Thyroid gland (tissue), 4 donors: ENCODE results near the gene GALNT1. TPM values are rescaled to one million over a fixed set of nuclear protein-coding genes. Genes with fewer than 3 reads are reported as not detected.

Source experiments
- DNase-seq, 2 donors: peaks; one replicate each; pipeline ENCODE4 v3.0.0-alpha.2; 2019
- H3K27ac ChIP-seq, 3 donors: fragments of 200-600 bp; sonication (generic); 1 replicate in 2 of 3; 2 replicates in 1 of 3; pipeline ENCODE4 v1.5.1; 2016 to 2019; ENCODE audit warnings: mild to moderate bottlenecking in 1 of 3, moderate library complexity in 1 of 3
- H3K27me3 ChIP-seq: fragments of 200-600 bp; sonication (generic); one replicate; pipeline ENCODE4 v1.5.1; 2019
- H3K36me3 ChIP-seq, 2 donors: fragments of 200-600 bp; sonication (generic); one replicate each; pipeline ENCODE4 v1.5.1; 2016 to 2019
- H3K4me1 ChIP-seq, 2 donors: fragments of 200-600 bp; sonication (generic); one replicate each; pipeline ENCODE4 v1.5.1; 2017 to 2019
- H3K4me3 ChIP-seq, 3 donors: fragments of 200-600 bp; sonication (generic); replicated peaks in 1 of 3; 1 replicate in 2 of 3; 2 replicates in 1 of 3; pipeline ENCODE4 v1.5.1; 2016; ENCODE audit warnings: mild to moderate bottlenecking in 1 of 3
- H3K9me3 ChIP-seq: fragments of 200-600 bp; sonication (generic); one replicate; pipeline ENCODE4 v1.5.1; 2017
- POLR2A ChIP-seq, 2 donors: fragments of 450-650 bp; IDR thresholded peaks; one replicate each; pipeline ENCODE4 v1.6.1; 2017; ENCODE audit warnings: antibody characterized with exemption in 2 of 2, mild to moderate bottlenecking in 2 of 2, moderate library complexity in 1 of 2
- WGBS, 2 donors: methylation state at CpG; one replicate each; pipeline ENCODE4 v1.1.5; 2017; 5-methylcytosine and 5-hydroxymethylcytosine counted together
- intact Hi-C: fragments of 100-400 bp; cut with DNase I; formaldehyde crosslinking; loops from one replicate; pipeline ENCODE4 v1.15.1; 2023
- total RNA-seq, 4 donors: library from RNA; depleted of rRNA; stranded (reverse); fragments of >200 nt; gene quantifications; one replicate each; pipeline ENCODE4 v1.2.3, GENCODE V29; 2016
- TF ChIP-seq, protein P1 (sequence below), 6 experiments: fragments of 200-600 bp in 3 of 6; fragments of 450-650 bp in 3 of 6; sonication (generic) in 3 of 6; IDR thresholded peaks; one replicate each; pipeline ENCODE4 v1.5.1; 2016 to 2019; ENCODE audit warnings: antibody characterized with exemption in 6 of 6, mild to moderate bottlenecking in 2 of 6, inconsistent platforms in 1 of 6, moderate library complexity in 1 of 6

GALNT1 gene
- total RNA-seq, 4 donors from 2014 or later: 38.7 to 191 (median 46.3) TPM

DNA sequence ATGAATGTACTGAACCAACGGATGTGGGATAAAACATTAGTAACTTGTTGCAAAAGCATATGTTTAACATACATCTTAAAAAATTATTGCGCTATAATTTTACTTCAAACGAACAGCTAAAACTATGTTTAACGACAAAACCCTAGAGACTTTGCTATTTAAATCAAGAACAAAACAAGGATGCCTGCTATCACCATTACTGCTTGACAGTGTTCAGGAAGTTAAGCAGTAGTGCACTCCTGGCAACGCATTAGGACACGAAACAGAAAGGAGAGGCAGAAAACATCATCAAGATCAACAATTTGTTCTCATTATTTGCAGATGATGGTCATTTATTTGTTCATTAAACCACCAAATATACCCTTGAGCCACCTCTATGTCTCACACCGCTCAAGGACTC lies 151.9 kb downstream of the GALNT1 start:
- Histone ChIP-seq H3K36me3 (no peaks in the 10 kb centered on the region), H3K9me3 (no peaks in the 10 kb centered on the region), H3K4me1 (no peaks in the 10 kb centered on the region), H3K4me3 (no peak overlapping the region), H3K27me3 (no peaks in the 10 kb centered on the region), H3K27ac (no peak overlapping the region)
- TF ChIP-seq POLR2A (IDR thresholded peaks at IDR 0.05): no peak
- TF ChIP-seq, protein P1, sequence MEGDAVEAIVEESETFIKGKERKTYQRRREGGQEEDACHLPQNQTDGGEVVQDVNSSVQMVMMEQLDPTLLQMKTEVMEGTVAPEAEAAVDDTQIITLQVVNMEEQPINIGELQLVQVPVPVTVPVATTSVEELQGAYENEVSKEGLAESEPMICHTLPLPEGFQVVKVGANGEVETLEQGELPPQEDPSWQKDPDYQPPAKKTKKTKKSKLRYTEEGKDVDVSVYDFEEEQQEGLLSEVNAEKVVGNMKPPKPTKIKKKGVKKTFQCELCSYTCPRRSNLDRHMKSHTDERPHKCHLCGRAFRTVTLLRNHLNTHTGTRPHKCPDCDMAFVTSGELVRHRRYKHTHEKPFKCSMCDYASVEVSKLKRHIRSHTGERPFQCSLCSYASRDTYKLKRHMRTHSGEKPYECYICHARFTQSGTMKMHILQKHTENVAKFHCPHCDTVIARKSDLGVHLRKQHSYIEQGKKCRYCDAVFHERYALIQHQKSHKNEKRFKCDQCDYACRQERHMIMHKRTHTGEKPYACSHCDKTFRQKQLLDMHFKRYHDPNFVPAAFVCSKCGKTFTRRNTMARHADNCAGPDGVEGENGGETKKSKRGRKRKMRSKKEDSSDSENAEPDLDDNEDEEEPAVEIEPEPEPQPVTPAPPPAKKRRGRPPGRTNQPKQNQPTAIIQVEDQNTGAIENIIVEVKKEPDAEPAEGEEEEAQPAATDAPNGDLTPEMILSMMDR (IDR thresholded peaks at IDR 0.05): no peak
- no peak for DNase-seq
- intact Hi-C loops: no loop called here
- 83 to 91% methylated on average over 7 of the region's 7 CpGs for WGBS, 2 donors

DNA sequence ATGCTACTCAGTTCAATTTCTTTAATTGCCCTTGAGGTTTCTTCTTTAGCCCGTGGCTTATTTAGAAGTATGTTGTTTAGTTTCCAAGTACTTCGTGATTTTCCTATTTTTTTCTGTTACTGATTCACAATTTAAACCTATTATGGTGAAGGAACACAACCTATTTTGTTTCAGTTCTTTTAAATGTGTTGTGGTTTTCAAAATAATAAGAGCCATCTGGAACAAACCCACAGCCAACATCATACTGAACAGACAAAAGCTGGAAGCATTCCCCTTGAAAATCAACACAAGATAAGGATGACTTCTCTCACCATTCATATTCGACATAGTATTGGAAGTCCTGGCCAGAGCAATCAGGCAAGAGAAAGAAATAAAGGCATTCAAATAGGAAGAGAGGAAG lies 155.2 kb downstream of the GALNT1 start:
- no peak overlapping the region for H3K4me3 ChIP-seq
- WGBS, 2 donors: 70 to 72% methylated on average over 3 of the region's 3 CpGs
- intact Hi-C loops: no loop called here
- TF ChIP-seq, protein P1 (IDR thresholded peaks at IDR 0.05): no peak
- TF ChIP-seq POLR2A (IDR thresholded peaks at IDR 0.05): no peak
- no peaks in the 10 kb centered on the region for H3K9me3 ChIP-seq
- H3K36me3 ChIP-seq: no peaks in the 10 kb centered on the region
- no peaks in the 10 kb centered on the region for H3K4me1 ChIP-seq
- no peak overlapping the region for H3K27ac ChIP-seq
- no peaks in the 10 kb centered on the region for H3K27me3 ChIP-seq
- no peak for DNase-seq

DNA sequence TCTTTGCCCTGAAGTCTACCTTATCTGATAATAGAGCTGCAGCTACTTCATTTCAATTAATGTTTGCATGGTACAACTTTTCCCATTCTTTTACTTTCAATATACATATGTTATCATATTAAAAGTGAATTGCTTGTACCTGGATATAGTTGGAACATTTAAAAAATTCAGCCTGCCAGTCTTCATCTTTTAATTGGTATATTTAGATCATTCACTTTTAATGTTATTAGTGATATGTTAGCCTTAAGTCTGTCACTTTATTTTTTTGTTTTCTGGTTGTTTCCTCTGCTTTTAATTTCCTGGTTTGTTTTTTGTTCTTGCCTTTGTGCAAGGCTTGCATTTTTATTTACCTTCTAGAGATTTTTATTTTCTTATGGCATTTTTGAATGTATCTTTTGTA lies 158.2 kb downstream of the GALNT1 start:
- Histone ChIP-seq H3K9me3 (no peaks in the 10 kb centered on the region), H3K27ac (no peak overlapping the region), H3K4me1 (no peaks in the 10 kb centered on the region), H3K4me3 (no peak overlapping the region), H3K27me3 (no peaks in the 10 kb centered on the region), H3K36me3 (no peaks in the 10 kb centered on the region)
- TF ChIP-seq, protein P1 (IDR thresholded peaks at IDR 0.05): no peak
- no peak for TF ChIP-seq POLR2A (IDR thresholded peaks at IDR 0.05)
- intact Hi-C loops: no loop called here
- no peak for DNase-seq

DNA sequence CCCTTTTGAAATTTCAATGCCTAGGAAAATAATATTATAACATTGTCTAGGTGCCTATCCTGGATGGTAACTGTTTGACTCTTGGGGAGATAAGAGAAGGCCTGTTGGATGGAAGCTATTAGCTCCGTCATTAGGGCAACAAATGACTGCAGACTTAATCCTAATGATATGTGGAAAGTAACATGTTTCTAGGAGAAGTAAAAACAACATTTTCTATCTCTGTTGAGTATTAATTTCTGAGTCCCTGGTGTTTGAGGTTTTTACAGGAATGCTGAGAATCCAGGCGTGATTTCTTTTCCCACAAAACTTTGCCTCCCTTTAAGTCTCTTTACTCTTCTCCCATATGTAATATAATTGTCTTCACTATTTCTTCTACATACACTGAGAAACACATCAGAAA lies 159.1 kb downstream of the GALNT1 start:
- intact Hi-C loops: no loop called here
- DNase-seq: no peak
- no peak for TF ChIP-seq POLR2A (IDR thresholded peaks at IDR 0.05)
- TF ChIP-seq, protein P1 (IDR thresholded peaks at IDR 0.05): no peak
- Histone ChIP-seq H3K36me3 (no peaks in the 10 kb centered on the region), H3K9me3 (no peaks in the 10 kb centered on the region), H3K4me1 (no peaks in the 10 kb centered on the region), H3K27ac (no peak overlapping the region), H3K27me3 (no peaks in the 10 kb centered on the region), H3K4me3 (no peak overlapping the region)
- WGBS, 2 donors: 90 to 94% methylated on average over 2 of the region's 2 CpGs

DNA sequence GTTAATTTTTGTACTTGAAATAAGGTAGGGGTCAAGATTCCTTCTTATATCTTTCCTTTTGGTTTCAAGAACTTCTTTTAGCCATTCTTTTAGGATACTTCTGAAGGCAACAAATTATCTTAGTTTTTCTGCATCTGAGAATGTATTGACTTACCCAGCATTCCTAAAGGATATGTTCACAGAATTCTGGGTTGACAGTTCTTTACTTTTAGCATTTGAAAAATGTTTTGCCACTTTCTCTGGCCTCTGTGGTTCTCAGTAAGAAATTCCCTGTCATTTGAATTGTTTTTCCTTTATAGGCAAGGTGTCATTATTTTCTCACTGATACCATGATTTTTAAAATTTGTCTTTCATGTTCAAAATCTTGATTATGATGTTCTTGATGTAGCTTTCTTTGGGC lies 162.4 kb downstream of the GALNT1 start:
- DNase-seq: no peak
- TF ChIP-seq, protein P1 (IDR thresholded peaks at IDR 0.05): no peak
- TF ChIP-seq POLR2A (IDR thresholded peaks at IDR 0.05): no peak
- Histone ChIP-seq H3K36me3 (no peaks in the 10 kb centered on the region), H3K27me3 (no peaks in the 10 kb centered on the region), H3K9me3 (no peaks in the 10 kb centered on the region), H3K4me3 (no peak overlapping the region), H3K4me1 (no peaks in the 10 kb centered on the region), H3K27ac (no peak overlapping the region)
- intact Hi-C loops: no loop called here
